ENCODE data around the gene FAM170B.

DNA sequence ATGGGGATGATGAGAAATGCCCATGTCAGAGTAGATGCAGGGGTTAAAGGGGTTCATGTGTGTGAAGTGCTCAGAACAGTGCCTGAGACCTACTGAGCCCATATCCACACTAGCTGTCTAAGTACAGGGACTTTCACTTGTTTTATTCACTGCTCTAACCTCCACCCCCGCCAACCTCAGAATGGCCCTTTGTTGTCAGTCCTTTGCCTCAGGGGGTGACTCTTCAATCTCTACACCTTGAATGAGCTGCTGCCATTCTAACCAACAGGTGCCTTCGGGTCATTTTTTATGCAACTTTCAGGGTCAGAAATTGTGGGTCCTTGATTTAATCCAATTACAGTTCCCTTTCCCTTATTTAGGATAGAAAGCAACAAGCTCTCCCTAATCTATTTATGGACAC, 44.7 kb downstream of the FAM170B start:
- no peak for TF ChIP-seq POLR2A (IDR thresholded peaks at IDR 0.05)
- TF ChIP-seq, protein P1, sequence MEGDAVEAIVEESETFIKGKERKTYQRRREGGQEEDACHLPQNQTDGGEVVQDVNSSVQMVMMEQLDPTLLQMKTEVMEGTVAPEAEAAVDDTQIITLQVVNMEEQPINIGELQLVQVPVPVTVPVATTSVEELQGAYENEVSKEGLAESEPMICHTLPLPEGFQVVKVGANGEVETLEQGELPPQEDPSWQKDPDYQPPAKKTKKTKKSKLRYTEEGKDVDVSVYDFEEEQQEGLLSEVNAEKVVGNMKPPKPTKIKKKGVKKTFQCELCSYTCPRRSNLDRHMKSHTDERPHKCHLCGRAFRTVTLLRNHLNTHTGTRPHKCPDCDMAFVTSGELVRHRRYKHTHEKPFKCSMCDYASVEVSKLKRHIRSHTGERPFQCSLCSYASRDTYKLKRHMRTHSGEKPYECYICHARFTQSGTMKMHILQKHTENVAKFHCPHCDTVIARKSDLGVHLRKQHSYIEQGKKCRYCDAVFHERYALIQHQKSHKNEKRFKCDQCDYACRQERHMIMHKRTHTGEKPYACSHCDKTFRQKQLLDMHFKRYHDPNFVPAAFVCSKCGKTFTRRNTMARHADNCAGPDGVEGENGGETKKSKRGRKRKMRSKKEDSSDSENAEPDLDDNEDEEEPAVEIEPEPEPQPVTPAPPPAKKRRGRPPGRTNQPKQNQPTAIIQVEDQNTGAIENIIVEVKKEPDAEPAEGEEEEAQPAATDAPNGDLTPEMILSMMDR (IDR thresholded peaks at IDR 0.05): no peak

Measured in uterus (tissue), 2 donors.